Measurements from ENCODE around the gene FREM2. TPM values are rescaled to one million over a fixed set of nuclear protein-coding genes. Genes with fewer than 3 reads are reported as not detected.
A peak's percentile ranks its signal among the peaks of the same experiment; 100 is the strongest.

The FREM2 gene
- total RNA-seq, 1 experiment from 2014 or later: 2.5 TPM

DNA sequence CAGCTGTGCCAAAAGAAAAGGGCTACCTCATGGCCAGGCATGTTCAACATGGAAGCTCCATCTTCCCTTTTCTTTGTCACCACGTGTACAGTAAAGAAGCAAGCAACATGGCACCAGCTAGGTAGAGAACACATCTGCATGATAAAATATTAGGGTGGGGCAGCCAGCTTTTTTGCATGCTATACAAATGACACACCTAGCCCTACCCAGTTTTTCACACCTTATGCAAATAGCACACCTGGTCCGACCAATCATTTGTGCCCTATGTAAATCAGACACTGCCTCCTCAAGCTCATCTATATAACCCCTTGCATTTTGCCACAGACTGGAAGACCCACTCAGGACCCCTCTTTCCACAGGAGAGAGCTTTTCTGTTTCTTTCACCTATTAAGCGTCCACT, 218.2 kb downstream of the FREM2 start:
- in situ Hi-C loops (cut with HindIII; ENCODE audit: low pct_unique_long_range_greater_than_20kb, low sequenced_read_pairs): no loop called here
- DNase-seq (ENCODE audit: low read depth, low spot score): no peak

DNA sequence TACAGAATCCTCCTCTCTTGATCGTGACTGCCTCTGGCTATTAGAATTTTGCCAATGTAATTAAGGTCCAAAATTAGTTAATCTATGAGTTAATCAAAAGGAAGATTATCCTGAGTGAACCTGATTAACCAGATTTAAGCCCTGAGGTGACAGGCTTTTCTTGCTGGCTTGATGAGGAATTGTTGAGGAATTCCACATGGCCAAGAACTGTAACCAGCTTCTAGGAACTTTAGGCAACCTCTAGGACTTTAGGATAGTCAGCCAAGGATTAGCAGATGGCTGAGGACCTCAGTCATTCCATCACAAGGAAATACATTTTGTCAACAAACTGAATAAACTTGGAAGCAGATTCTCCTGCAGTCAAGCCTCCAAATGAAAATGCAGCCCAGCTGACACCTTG, 219.0 kb downstream of the FREM2 start:
- DNase-seq (ENCODE audit: low read depth, low spot score): no peak
- in situ Hi-C loops (cut with HindIII; ENCODE audit: low pct_unique_long_range_greater_than_20kb, low sequenced_read_pairs): no loop called here

DNA sequence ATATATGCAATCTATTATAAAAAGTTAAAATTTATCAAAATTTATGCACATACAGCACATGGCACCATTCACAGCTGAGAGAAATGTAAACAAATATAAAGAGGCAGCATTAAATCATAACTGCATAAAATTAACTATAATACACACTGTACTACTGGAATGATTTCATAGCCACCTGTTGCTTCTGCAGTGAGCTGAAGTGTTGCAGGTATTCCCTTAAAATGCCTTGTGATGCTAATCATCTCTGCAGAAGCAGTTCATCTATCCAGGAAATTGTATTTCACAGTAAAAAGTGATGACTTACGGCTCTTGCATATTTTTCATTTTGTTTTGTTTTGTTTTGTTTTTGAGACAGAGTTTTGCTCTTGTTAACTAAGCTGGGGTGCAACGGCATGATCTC, 221.7 kb downstream of the FREM2 start:
- in situ Hi-C loops (cut with HindIII; ENCODE audit: low pct_unique_long_range_greater_than_20kb, low sequenced_read_pairs): no loop called here
- DNase-seq (ENCODE audit: low read depth, low spot score): no peak

DNA sequence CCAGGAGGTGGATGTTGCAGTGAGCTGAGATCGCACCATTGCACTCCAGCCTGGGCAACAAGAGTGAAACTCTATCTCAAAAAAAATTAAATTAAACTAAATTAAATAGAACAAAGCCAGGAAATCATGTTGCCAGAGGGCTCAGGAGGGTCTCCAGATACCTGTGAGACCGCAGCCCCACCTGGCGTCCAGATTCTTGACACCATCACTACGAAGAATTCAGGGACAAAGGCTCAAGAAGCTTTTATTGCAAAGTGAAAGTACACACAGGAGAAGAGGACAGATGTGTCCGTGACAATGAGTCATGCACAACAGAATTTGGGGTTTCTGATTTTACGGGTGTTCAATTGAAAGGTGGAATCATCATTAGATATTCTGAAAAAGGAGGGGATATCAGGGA, 227.2 kb downstream of the FREM2 start:
- DNase-seq (ENCODE audit: low read depth, low spot score): no peak
- in situ Hi-C loops (cut with HindIII; ENCODE audit: low pct_unique_long_range_greater_than_20kb, low sequenced_read_pairs): no loop called here

DNA sequence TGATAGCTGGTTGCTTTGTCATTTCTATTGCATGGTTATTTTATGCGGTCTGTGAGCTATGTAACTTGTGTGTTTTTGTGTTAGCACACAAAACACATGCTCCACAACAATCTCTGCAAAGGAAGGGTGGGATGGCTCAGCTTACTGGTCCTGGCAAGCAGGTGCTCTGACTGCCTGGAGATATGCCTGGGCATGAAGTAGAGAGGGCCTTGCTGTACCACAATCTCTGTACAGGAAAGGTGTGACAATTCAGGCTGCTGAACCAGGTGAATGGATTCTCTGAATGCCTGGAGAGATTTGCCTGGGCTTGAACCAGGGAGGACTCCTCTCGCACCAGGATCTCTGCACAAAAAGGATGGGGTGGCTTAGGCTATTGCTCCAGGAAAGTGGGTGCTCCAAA, 234.2 kb downstream of the FREM2 start:
- in situ Hi-C loops (cut with HindIII; ENCODE audit: low pct_unique_long_range_greater_than_20kb, low sequenced_read_pairs): no loop called here
- no peak for DNase-seq (ENCODE audit: low read depth, low spot score)

DNA sequence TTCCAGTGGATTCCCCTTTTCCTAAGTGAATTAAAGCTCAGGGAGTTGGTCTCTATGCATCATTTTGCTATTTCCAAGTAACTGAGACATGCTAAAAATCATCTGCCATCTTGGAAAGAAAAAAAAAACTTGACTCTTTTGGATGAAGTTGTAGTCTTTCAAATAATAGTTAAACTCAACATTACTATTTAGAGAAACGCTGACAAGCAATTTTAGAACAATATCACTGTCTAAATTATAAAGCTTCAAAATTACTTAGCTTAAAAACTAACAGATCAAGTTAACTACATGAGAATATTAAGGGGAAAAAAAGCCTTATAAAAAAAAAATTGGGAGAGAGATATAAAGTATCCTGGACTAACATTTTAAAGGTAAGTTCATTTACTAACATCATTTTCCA, 235.3 kb downstream of the FREM2 start:
- DNase-seq (ENCODE audit: low read depth, low spot score): no peak
- in situ Hi-C loops (cut with HindIII; ENCODE audit: low pct_unique_long_range_greater_than_20kb, low sequenced_read_pairs): no loop called here

DNA sequence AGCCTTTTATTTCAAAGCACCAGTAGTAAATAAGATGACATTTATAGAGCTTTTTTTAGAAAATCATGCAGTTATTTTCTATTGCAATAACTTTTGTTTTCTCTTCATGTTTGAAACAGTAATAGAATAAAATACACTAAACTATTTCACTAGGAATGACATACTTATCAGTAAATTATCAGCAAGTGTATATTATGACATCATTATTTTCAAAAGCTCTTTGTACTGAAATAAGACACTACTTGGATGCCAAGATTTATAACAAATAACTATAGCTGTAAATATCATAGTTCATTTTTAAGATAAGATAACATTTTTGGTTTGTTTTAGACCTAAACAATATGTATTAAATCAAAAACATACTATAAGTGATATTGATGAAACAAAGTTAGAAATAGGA, 246.9 kb downstream of the FREM2 start:
- DNase-seq (ENCODE audit: low read depth, low spot score): peak; percentile 41
- in situ Hi-C loops (cut with HindIII; ENCODE audit: low pct_unique_long_range_greater_than_20kb, low sequenced_read_pairs): no loop called here

Small RNAs within 50 kb of the gene (small RNA-seq; reads per million reads assigned to genes)
- gene PLA2G12AP2: 0 reads per million in 2 experiments
- 0 reads per million in 2 experiments for gene RNU6-56P
